Measurements from ENCODE around the gene CADM1. TPM values are rescaled to one million over a fixed set of nuclear protein-coding genes. Genes with fewer than 3 reads are reported as not detected.

CADM1 gene
- total RNA-seq, 2 donors from 2014 or later, result 1.4 to 6.1 TPM

- no peak for ATAC-seq (ENCODE audit: insufficient number of reproducible peaks, low FRiP score, low read depth)
- Histone ChIP-seq H3K4me3 (no peak overlapping the region), H3K27me3 (replicated peaks; ENCODE audit: insufficient read depth) (no peaks in the 10 kb centered on the region), H3K9me3 (no peaks in the 10 kb centered on the region), H3K4me1 (ENCODE audit: control insufficient read depth in 1 of 2, low read depth in 2 of 2) (no peaks in the 10 kb centered on the region), H3K36me3 (no peaks in the 10 kb centered on the region), H3K27ac (no peak overlapping the region)
- TF ChIP-seq CTCF (IDR thresholded peaks at IDR 0.05), result no peak
- DNase-seq (ENCODE audit: low spot score), result no peak
These were observed 236.9 kb downstream of the CADM1 start for GRCh38 chr11:115267238-115267781.

DNA sequence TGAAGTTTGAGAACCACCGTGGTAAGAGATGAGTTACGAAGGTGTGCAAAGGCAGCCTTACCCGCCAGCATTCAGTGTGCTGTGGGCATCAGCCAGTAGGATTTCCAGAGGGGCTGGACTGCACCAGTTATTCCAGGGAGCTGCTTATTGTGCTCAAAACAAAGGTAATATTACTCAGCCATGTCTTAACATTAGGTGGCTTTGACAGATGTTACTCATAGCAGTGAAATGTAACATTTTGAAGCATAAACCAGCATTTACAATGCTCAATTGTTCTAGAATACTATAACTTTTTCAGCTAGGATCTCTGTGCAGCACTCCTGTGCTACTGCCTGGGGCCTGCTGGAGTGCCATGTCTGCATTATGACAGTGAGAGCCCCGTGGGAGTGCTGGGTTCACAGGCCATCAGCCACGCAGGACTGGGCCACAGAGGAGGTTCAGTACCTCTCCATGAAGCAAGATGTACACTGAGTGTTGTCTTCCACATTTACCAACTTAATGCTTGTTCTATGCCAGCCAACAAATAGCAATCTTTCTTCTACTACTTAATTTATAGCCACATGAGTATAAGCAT lies 238.1 kb downstream of the CADM1 start:
- DNase-seq (ENCODE audit: low spot score), result no peak
- Histone ChIP-seq H3K27me3 (replicated peaks; ENCODE audit: insufficient read depth) (no peaks in the 10 kb centered on the region), H3K4me1 (ENCODE audit: control insufficient read depth in 1 of 2, low read depth in 2 of 2) (no peaks in the 10 kb centered on the region), H3K36me3 (no peaks in the 10 kb centered on the region), H3K27ac (no peak overlapping the region), H3K4me3 (no peak overlapping the region), H3K9me3 (no peaks in the 10 kb centered on the region)
- no peak for TF ChIP-seq CTCF (IDR thresholded peaks at IDR 0.05)
- ATAC-seq (ENCODE audit: insufficient number of reproducible peaks, low FRiP score, low read depth), result no peak

DNA sequence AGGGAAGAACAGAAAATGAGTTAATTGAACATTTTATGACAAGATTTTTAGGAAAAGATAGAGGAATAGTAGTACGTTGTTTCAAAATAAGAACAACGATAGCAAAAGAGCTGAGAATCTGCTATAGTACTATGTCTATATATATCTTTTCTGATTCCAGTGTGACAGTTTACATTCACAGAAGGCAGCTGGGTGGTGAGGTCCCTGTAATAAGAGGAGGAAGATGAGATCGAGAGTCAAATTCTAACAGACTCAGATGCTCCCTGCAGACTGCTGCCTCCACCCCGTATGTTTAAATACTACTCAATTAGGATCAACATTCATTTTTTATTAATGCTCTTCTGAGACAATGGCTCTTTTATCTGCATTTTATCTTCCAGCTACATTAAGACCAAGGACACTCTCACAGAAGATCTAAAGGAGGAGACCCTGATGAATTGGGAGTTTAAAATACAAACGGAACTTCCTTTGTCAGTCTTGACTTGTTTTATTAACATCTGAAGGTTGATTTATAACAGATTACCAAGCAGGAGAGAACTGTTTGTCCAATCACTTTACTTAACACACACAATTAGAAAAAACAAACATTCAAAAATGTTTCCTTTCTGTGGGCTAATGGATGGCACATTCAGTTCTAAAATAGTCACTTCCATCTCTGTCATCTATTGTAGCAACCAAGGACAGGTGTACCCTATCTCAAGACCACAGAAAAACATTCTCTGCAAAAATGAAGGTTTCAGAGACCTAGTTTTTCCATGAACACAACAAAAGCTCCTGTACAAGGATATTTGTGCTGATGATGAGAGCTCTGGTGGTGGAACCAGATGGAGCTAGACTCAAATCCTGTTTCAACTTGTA lies 240.2 kb downstream of the CADM1 start:
- Histone ChIP-seq H3K27me3 (replicated peaks; ENCODE audit: insufficient read depth) (no peaks in the 10 kb centered on the region), H3K4me3 (no peak overlapping the region), H3K36me3 (no peaks in the 10 kb centered on the region), H3K27ac (no peak overlapping the region), H3K9me3 (no peaks in the 10 kb centered on the region), H3K4me1 (ENCODE audit: control insufficient read depth in 1 of 2, low read depth in 2 of 2) (no peaks in the 10 kb centered on the region)
- ATAC-seq (ENCODE audit: insufficient number of reproducible peaks, low FRiP score, low read depth) (no peak), DNase-seq (ENCODE audit: low spot score) (no peak)
- TF ChIP-seq CTCF (IDR thresholded peaks at IDR 0.05), result no peak

GRCh38 chr11:115258216-115258615 lies 246.0 kb downstream of the CADM1 start:
- DNase-seq (ENCODE audit: low spot score), result no peak
- TF ChIP-seq CTCF (IDR thresholded peaks at IDR 0.05), result no peak
- H3K4me1 ChIP-seq (ENCODE audit: control insufficient read depth in 1 of 2, low read depth in 2 of 2), result no peaks in the 10 kb centered on the region
- H3K36me3 ChIP-seq, result no peaks in the 10 kb centered on the region
- no peak overlapping the region for H3K27ac ChIP-seq
- ATAC-seq (ENCODE audit: insufficient number of reproducible peaks, low FRiP score, low read depth), result no peak
- no peaks in the 10 kb centered on the region for H3K27me3 ChIP-seq (replicated peaks; ENCODE audit: insufficient read depth)
- no peaks in the 10 kb centered on the region for H3K9me3 ChIP-seq
- H3K4me3 ChIP-seq, result no peak overlapping the region

DNA sequence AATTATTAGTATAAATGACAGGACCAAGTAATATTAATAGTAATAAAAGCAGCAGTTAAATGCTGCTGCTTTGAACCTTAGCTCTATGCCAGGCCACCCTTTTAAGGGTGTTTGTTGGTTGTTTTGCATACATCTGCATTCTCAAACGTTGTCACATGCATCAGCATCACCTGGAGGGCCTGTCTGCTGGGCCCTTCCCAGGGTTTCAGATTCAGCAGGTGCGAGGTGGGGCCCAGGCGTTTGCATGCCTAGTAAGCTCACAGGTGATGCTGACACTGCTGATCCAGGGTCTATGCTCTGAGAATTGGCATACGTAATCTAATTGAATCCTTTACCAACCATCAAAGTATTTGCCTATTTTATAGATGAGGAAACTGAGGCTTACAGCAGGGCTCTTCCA lies 246.5 kb downstream of the CADM1 start:
- H3K27me3 ChIP-seq (replicated peaks; ENCODE audit: insufficient read depth), result no peaks in the 10 kb centered on the region
- no peak overlapping the region for H3K4me3 ChIP-seq
- ATAC-seq (ENCODE audit: insufficient number of reproducible peaks, low FRiP score, low read depth), result no peak
- no peaks in the 10 kb centered on the region for H3K9me3 ChIP-seq
- H3K4me1 ChIP-seq (ENCODE audit: control insufficient read depth in 1 of 2, low read depth in 2 of 2), result no peaks in the 10 kb centered on the region
- no peak overlapping the region for H3K27ac ChIP-seq
- H3K36me3 ChIP-seq, result no peaks in the 10 kb centered on the region
- no peak for DNase-seq (ENCODE audit: low spot score)
- no peak for TF ChIP-seq CTCF (IDR thresholded peaks at IDR 0.05)
